HG03139 (cell line): ENCODE data around the gene KCNT1.

ENCODE experiments used
- ATAC-seq: cut with Tn5 transposase; IDR thresholded peaks from one replicate; pipeline ENCODE4 v1.9.1; 2021; ENCODE audit not compliant: unreplicated experiment

KCNT1 gene

DNA sequence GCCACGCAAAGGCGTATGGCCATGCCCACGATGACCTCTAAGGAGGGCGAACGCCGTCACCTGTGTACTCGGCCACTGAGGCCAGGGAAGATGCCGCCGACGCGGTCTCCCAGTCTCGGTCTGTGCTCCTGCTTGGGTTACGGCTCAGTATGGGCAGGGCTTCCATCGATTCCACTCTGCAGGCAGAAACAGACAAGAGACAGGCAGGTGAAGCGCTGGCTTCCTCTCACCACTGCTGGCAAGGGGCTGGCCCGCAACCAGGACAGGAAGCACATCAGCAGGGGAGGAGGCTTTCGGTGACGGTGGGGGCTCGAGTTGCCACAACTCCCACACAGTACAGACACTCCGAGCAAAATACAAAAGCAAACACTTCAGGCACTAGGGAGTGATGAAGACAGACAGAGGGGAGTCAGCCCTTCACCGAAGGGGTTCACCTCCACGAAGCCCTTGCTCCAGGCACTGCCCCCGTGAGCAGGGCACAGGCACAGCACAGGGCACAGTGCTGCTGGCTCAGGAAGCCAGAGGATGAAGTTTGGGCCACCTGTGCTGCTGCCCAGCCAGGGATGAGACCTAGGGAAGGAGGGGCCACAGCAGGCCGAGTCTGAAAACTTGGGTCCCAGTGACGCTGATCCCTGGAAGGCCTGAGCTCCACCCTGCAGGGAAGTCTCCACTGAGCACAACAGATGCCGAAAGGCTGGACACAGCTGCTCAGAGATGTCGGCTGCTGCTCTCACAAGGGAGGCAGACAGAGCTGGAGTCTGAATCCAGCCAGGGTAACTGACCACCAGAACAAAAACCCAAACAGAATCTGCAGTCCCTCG, 114.1 kb downstream of the KCNT1 start:
- ATAC-seq = no peak

DNA sequence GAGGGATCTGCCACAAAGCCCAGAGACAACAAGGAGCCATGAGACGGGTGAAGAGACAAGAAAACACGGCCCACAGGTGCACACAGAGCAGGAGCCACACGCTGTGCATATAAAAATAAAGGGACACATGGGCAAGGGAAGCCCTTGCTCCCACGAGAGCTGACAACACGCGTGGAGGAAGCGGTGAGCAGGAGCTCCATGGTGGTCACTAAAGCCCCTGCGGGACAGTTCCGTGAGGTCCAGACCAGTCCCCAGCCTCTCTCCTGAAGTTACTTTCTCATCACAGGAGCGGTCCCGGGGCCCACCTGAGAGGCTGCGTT, 114.6 kb downstream of the KCNT1 start:
- no peak for ATAC-seq

DNA sequence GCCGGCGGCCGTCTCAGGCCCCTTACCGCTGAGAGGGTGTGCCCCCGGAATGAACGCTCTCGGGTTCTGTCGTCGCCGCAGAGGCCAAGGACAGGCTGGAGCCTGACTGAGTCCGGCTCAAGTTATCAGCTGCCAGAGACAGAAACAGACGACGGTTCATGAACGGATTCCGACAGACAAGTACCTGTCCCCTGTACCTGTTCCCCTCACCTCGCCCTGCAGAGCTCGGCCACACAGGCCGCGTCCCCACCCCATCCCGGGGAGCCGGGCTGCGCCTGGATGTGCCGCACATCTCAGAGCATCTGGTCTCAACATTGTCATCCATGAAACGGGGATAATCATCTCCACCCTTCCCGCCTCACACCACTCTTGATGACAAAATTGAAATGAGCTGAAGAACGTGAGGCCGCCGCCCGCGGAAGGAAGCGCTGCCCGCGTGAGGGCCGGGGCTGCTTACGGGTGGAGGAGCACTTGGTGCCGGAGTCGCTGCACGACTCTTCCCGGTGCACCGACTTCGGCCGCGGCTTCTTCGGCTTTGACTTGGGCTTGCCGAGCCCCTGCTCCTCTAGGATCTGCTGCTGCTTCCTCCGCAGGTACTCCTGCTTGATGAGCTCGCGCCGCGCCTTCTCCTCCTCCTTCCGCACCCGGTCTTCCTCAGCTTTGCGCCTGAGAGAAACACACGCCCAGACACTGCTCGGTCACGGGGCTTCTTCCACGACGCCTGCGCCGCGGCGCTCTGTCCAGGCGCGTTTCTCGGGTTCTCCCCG, 116.1 kb downstream of the KCNT1 start:
- ATAC-seq = no peak

DNA sequence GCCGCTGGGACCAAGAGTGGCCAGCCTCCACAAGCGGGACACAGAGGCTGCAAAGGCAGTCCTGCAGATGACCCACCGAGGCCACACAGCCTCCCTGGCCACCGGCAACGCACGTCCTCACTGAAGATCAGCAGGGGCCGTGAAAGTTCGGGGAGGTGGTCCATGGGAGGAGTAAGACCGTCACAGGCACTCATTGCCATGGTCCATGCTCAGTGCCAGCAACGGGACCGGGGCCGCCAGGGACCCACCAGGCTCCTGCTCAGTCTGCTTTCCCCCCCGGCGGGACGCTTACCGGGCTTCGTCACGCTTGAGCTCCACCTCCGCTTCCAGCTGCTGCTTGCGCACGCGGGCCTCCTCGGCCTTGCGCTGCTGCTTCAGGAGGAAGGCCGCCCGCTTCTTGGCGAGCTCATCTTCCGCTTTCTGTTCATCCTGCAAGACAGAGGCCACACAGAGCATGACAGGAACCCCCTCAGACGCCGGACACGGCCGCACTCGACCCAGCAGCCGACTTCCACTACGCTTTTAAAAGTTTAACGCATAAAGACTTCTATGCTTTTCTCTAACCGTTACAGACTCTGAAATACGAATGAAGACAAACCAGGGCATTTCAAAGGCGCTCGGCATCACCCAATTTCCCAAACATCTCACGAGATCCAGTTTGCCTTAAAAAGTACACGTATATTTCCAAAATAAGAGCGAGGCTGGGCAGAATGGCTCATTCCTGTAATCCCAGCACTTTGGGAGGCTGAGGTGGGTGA, 116.9 kb downstream of the KCNT1 start:
- ATAC-seq = no peak

DNA sequence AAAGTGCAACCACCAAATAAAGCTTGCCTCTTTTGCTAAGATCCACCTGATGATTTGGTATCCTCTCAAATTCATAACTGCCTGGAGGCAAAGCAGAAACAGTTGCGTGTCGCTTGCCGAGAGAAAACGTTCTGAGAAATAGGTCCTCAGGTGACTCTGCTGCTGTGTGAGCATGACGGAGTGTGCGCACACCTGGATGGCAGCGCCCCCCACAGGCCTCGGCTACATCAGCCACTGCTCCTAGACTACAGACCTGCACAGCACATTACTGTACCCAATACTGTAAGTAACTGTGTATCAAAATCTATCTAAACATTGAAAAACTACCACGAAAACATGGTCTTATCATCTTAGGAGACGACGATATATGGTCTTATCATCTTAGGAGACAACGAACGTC, 117.9 kb downstream of the KCNT1 start:
- no peak for ATAC-seq

DNA sequence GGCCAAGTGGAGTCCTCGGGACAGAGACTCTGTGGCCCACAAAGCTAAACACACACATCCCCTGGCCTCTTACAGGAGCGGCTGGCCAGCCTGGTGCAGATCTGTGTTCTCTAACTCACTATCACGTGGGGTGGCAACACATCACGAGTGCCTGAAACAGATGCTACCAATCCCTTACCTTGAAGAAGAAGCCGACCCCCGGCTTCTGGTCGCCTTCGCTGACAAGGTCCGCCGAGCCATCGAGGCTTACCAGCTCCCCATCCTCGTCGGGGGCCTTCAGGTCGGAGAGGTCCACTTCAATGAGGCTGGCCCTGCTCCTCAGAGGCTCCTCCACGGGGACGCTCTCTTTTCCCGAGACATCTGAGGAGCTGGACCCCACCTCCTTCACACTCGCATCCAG, 118.7 kb downstream of the KCNT1 start:
- no peak for ATAC-seq

DNA sequence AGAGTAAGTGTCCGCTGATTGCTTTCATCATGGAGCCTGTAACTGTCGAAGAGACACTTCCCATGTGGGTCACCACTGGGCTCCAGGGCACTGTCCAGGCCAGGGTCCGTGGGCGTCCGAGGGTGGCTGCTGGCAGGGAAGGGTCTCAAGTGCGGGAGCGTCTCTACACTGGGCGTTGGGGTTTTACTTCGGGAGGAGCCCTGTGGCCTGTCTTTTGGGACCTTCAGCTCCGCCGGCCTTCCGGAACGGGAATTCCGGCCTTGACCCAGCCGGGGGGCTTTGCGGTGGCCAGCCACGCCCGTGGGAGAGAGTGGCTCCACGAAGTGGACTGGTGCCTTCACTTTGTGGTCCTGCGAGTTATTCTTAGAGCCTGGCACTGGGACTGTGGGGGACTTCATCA, 119.1 kb downstream of the KCNT1 start:
- ATAC-seq = no peak

DNA sequence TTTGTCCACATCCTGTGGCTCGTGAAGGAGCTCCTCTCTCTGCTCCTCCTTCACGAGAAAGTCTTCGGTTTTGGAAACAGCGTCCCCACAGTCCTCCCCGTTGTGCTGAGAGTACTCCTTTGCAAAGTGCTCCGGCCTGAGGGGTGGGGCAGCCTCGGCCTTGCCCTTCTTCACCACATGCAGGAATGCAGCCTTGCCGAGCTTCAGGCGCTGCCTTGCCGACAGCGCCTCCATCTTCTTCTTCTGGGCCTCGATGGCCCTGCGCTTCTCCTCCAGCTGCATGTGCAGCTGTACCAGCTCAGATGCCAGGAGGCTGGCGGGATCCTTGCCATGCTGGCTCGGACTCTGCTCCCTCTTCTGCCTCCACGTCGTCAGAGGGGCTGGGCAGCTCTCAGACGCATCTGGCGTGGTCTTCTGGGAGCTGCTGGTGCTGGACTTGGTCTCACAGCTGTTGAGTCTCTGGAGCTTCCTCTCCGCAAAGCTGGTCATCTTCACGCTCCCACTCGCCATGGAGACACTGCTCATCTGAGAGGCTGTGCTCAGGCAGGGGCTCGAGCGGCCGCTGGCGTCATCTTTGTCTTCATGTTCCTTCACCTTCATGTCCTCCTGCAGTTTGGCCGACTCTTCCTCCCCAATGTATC, 119.9 kb downstream of the KCNT1 start:
- ATAC-seq = no peak

DNA sequence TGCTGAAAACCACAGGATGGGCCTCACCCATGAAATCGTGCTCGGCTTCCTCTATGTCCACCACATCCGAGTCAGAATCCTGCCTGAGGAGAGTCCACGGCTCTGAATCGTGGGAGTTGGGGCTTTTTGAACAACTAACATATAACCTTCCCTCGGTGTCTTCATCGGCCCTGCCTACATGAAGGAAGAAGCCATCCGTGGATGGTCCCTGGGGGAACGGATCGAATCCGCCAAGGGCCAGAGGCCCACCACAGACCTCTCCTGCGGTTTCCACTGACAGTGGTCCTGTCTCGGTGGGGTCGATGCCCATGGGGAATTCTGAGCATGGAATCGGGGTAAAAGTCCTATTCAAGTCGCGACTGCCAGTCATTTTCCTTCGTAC, 120.4 kb downstream of the KCNT1 start:
- no peak for ATAC-seq

DNA sequence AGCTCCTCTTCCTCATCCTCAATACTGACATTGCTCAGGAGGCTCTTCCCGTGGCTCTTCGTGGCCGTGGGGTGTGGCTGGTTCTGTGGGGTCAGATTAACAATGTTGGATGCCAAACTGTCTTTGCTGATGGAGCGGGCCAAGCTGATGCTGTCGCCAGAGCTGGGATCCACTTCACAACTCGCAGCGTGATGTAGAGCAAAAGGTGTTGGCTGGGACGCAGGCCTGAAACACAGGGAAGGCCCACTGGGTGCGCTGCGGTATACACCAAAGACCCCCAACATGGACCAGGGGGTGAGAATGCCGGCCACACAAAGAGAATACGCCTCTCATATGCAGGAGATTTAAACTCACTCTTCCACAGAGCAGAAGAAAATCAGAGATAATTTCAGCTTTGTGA, 121.1 kb downstream of the KCNT1 start:
- ATAC-seq = no peak

DNA sequence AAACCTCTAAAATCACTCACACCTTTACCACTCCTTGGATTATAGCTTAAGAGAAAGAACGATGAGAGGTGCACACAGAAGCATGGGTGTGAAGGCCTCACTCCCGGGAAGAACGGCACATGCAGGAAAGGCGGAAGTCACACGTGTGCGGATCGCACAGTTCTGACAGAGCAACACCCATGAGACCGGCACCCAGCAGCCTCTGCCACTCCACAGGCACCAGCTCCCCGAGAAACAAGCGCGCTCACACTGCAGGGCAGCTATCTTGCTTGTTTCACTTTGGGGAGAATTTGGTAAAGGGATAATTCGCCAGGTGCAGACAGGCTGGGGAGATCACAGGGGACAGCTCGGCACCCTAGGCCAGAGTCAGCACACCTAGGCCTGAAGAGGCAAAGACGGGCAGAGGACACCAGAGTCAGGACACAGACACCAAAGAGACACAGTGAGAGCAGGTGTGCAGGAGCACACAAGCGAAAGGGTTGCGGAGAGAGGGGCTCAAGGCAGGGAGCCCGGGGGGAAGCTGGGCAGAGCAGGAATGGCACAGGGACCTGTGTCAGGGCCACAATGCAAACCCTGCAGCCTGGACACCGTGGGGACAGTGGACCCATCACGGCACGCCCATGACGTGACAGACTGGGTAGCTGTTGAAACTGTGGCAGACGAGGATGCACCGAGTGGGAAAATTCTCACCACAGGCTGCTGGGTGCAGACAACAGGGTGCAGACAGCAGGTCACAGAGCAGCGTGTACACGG, 123.6 kb downstream of the KCNT1 start:
- no peak for ATAC-seq

DNA sequence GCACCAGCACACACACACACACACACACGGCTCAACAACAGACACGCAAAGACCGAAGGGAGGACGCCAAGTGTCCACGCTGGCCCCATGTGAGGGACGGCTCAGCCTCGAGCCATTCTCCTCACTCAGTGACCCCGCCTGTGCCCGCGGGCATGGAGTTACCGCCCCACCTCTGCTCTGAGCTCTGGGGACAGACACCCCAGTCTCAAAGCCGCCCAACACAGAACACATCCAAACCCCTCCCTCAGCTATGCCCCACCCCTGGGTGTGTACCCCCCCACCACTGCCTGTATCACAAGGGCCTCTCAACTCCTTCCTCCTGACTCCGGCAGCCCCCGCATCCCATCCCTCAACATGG, 124.2 kb downstream of the KCNT1 start:
- no peak for ATAC-seq

DNA sequence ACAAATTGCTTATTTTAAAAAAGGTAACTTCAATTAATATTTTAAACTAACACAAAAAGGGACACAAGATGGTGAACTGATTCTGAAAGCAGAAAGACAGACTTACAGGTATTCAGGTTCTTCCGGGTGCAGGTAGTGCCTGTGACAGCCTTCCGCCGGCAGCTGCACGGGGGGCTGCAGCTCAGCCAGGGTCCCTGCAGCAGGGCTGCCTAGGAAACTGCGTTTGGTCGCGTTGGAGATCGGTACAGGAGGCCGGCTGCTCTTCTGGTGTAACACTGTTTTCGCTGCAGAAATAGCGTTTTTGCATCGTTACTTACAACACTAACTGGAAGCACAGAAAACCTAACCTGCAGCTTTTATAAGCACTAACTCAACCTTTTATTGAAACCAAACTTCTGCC, 125.3 kb downstream of the KCNT1 start:
- no peak for ATAC-seq

DNA sequence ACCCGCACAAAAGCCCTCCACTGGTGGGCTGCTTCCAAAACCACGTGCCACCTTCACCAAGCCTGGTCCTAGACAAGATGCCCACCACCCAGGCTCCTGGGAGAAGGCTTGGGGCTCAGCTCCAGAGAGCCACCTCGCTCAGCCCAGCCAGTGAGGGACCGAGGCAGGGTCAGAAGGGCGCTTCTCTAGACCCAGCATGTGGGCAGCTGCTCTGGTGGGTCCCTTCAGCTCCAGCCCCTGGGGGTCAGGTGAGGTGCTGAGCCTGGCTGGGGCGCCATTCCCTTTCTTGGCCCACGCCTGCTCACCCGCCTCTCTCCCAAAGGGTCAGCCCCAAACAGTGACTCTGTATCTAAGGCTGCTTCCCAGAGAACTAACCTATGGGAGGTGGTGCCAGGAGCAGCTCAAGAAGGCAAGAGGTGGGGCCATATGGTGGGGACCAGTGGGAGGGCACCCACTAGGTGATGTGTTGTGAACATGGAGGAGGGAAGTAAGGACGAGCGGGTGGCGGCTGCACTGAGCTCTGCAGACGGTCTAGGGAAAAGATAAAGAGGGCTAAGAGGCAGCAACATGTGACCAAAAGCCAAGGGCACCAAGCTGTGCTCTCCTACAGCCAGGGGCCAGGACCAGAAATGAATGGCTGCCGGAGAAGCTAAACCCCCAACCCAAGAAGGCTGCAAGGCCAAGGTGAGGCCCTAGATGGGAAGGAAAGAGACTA, 126.0 kb downstream of the KCNT1 start:
- no peak for ATAC-seq

DNA sequence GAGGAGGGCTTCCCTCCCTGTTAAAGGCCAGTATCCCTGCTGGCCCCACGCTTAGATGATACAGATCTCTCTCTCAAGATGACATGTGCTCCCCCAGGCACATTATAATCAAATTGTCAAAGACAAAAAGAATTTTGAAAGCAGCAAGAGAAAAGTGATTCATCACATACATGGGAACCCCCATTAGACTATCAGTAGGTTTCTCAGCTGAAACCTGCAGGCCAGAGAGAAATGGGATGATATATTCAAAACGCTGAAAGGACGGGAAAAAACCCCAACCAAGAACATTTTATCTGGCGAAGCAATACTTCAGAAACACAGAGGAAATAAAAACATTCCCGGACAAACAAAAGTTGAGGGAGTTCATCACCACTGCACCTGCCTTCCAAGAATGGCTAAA, 126.7 kb downstream of the KCNT1 start:
- no peak for ATAC-seq

DNA sequence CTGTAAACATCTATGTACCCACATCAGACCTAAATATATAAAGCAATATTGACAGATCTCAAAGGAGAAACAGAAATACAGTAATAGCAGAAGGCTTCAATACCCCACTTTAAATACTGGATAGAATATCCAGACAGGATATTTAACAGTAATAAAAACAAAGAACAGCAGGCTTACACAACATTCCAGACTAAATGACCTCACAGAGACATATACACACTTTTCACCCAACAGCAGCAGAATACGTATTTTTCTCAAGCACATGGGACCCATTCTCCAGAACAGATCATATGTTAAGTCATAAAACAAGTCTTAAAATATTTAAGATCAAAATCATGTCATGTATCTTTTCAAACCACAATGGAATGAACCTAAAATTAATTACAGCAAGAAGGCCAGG, 128.5 kb downstream of the KCNT1 start:
- ATAC-seq = no peak

DNA sequence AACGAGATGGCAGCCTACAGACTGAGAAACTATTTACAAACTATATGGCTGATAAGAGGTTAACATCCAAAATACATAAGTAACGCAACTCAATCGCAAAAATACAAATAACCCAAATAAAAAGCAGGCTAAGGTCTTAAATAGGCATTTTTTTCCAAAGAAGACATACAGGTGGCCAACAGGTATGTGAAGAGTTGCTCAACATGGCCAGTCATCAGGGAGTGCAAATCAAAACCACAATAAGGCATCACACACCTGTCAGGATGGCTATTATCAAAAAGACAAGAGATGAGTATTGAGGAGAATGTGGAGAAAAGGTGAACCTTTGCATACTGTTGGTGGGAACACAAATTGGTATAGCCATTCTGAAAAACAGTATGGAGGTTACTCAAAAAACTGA, 131.9 kb downstream of the KCNT1 start:
- ATAC-seq = no peak

DNA sequence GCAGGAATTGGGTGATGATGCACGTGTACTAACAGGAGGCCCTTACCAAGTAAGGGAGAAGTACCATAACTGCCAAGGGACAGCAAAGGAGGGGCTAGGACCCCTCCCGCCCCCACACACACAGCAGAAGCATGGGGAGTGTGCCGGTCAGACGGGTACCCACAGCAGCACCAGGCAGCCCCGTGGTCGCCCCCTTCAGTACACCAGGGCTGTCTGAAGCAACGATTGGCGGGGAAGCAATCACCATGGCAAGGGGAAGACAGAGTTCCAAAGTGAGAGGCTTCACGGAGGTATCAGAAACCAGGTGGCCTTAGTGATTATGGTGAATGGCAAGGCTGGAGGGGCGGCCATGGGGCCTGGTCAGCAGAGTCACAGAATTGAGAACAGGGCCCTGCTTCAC, 133.1 kb downstream of the KCNT1 start:
- no peak for ATAC-seq

DNA sequence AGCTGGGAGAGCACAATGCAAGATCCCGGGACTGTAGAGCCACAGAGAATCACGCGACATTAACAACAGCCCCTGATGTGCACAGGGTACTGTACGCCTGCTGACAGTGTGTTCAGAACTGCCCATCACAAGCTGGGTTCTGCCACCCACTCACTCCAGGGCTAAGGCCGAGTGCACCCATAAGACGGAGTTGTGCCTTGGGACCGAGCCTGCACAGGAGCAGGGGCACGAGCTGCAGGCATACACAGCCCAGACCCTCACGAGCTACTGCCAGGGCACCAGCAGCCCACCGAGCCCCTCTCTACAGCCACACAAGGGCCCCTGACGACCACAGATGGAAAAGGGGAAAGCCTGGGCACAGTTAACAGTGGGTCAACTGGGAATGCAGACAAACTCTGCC, 137.5 kb downstream of the KCNT1 start:
- ATAC-seq = no peak

DNA sequence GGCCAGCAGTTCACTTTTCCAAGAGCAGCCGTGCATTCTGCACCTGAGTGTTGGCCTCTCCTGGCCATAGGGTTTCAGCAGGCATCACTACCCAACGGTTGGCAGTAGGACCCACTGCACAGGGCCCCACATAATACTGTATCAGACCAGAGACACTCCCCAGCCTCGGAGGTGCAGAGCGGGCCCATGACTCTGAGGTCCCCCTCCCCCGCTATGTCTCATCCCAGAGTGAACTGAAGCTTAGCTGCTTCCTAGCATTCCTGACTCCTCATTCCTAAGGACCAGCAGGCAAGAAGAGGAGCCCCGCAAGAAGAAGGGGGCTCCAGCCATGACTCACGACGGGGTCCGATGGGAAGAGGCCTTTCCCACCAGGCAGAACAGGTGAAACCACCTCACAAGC, 138.1 kb downstream of the KCNT1 start:
- ATAC-seq = no peak
